K562 (cell line): ENCODE data around the gene TMBIM4. TPM values are rescaled to one million over a fixed set of nuclear protein-coding genes. Genes with fewer than 3 reads are reported as not detected.
A peak's percentile ranks its signal among the peaks of the same experiment; 100 is the strongest.

Experiments used
- BCL6 ChIP-seq: fragments of 250-450 bp; sonication (Bioruptor Pico); IDR thresholded peaks from 2 replicates; pipeline ENCODE4 v1.4.0; 2020
- FOXP1 ChIP-seq: sonication (generic); formaldehyde crosslinking; IDR thresholded peaks from 2 replicates; pipeline ENCODE4 v1.8.0; 2022; ENCODE audit warnings: mild to moderate bottlenecking, missing genetic modification reagents
- IRF1 ChIP-seq: sonication (generic); formaldehyde crosslinking; IDR thresholded peaks from 2 replicates; pipeline ENCODE4 v1.8.0; 2022; ENCODE audit warnings: missing genetic modification reagents, mild to moderate bottlenecking, borderline replicate concordance
- KHSRP ChIP-seq: fragments of 450-650 bp; IDR thresholded peaks from 2 replicates; pipeline ENCODE4 v1.6.1; 2017
- MAFK ChIP-seq: IDR thresholded peaks from 2 replicates; pipeline ENCODE4 v1.6.1; 2011; ENCODE audit warnings: low read length, improper control_type of control experiment
- PKNOX1 ChIP-seq: fragments of 450-650 bp; IDR thresholded peaks from 2 replicates; pipeline ENCODE4 v1.6.1; 2016
- PML ChIP-seq: IDR thresholded peaks from 2 replicates; pipeline ENCODE4 v1.6.1; 2012; ENCODE audit warnings: low read length, inconsistent platforms
- PPARD ChIP-seq: fragments of 250-450 bp; sonication (Bioruptor Pico); IDR thresholded peaks from 2 replicates; pipeline ENCODE4 v1.8.0; 2022; ENCODE audit warnings: inconsistent platforms, mild to moderate bottlenecking, moderate library complexity
- RBM14 ChIP-seq: fragments of 200-400 bp; formaldehyde crosslinking; IDR thresholded peaks from 2 replicates; pipeline ENCODE4 v1.6.1; 2018; ENCODE audit warnings: low read depth, mild to moderate bottlenecking, low read length, moderate library complexity, borderline replicate concordance; ENCODE audit not compliant: insufficient read depth
- RBM25 ChIP-seq: fragments of 200-400 bp; formaldehyde crosslinking; IDR thresholded peaks from 2 replicates; pipeline ENCODE4 v1.6.1; 2018; ENCODE audit warnings: low read length, low read depth, moderate library complexity; ENCODE audit not compliant: severe bottlenecking
- RCOR1 ChIP-seq, 2 experiments: IDR thresholded peaks; 2 replicates each; pipeline ENCODE4 v1.6.1; 2012; ENCODE audit warnings: low read depth in 2 of 2, low read length in 2 of 2, borderline replicate concordance in 1 of 2, improper control_type of control experiment in 1 of 2
- SNRNP70 ChIP-seq: fragments of 200-400 bp; formaldehyde crosslinking; optimal IDR thresholded peaks from 2 replicates; pipeline ENCODE3; 2017; ENCODE audit warnings: low read depth, low read length
- SUPT5H ChIP-seq: fragments of 450-650 bp; IDR thresholded peaks from 2 replicates; pipeline ENCODE4 v1.6.1; 2016
- ZBTB12 ChIP-seq: fragments of 250-450 bp; sonication (Bioruptor Pico); IDR thresholded peaks from 2 replicates; pipeline ENCODE4 v1.4.0; 2020
- ZBTB33 ChIP-seq: sonication (generic); formaldehyde crosslinking; IDR thresholded peaks from 2 replicates; pipeline ENCODE4 v1.8.1; 2023; ENCODE audit warnings: mild to moderate bottlenecking, missing genetic modification reagents
- ZNF24 ChIP-seq: fragments of 450-650 bp; IDR thresholded peaks from 2 replicates; pipeline ENCODE4 v1.6.1; 2016
- ZNF253 ChIP-seq: fragments of 250-450 bp; sonication (Bioruptor Pico); conservative IDR thresholded peaks from 2 replicates; pipeline ENCODE4 v1.6.1; 2021; ENCODE audit warnings: mild to moderate bottlenecking
- ZNF408 ChIP-seq: fragments of 250-450 bp; sonication (Bioruptor Pico); IDR thresholded peaks from 2 replicates; pipeline ENCODE4 v1.4.0; 2020; ENCODE audit warnings: low read depth, mild to moderate bottlenecking, moderate library complexity
- ZNF589 ChIP-seq: fragments of 200-800 bp; sonication (Bioruptor generic); IDR thresholded peaks from 2 replicates; pipeline ENCODE4 v1.6.1; 2016; ENCODE audit warnings: low read depth, missing genetic modification characterization, missing compliant biosample characterization
- ZNF639 ChIP-seq, 2 experiments: fragments of 200-800 bp in 1 of 2; sonication (Bioruptor generic) in 1 of 2; sonication (generic) in 1 of 2; formaldehyde crosslinking in 1 of 2; IDR thresholded peaks in 1 of 2; conservative IDR thresholded peaks in 1 of 2; 2 replicates each; pipeline versions ENCODE4 v1.5.0 to v1.6.1; 2016 to 2020; ENCODE audit warnings: missing compliant biosample characterization in 1 of 2, missing genetic modification characterization in 1 of 2, missing genetic modification reagents in 1 of 2
- ZNF79 ChIP-seq: fragments of 250-450 bp; sonication (Bioruptor Pico); IDR thresholded peaks from 2 replicates; pipeline ENCODE4 v1.4.0; 2020; ENCODE audit warnings: low read depth, mild to moderate bottlenecking, moderate library complexity
- polyA plus RNA-seq, 8 experiments: library from polyadenylated mRNA; depleted of rRNA in 4 of 8; stranded (reverse) in 5 of 8; unstranded in 3 of 8; fragments of >200 nt; fragmentation: Nextera tagmentation in 2 of 8; fragmentation: Illumina TruSeq in 1 of 8; extraction: Ambion mirVana in 2 of 8; extraction: Trizol in 1 of 8; gene quantifications; 2 replicates each; pipeline versions ENCODE4 v1.2.1 to v1.2.3, GENCODE V29; 2011 to 2014; ENCODE audit warnings: inconsistent platforms in 1 of 8, missing spikeins in 1 of 8
- total RNA-seq, 7 experiments: library from RNA; depleted of rRNA in 6 of 7; stranded (reverse); fragments of >200 nt in 6 of 7; fragmentation: Illumina TruSeq in 2 of 7; extraction: Trizol in 2 of 7; gene quantifications; 2 replicates each; pipeline versions ENCODE4 v1.2.1 to v1.2.3, GENCODE V29; 2011 to 2021; ENCODE audit warnings: low replicate concordance in 1 of 7

Gene TMBIM4
- total and polyA plus RNA-seq, 9 of the 15 experiments (the other 6 are each of a cell fraction or from before 2014, with no cell fraction given) = 18.6 to 272 (median 50.0) TPM

- TF ChIP-seq ZBTB12 (CRISPR knock-in tag) = no peak
- no peak for TF ChIP-seq RBM14
- TF ChIP-seq KHSRP = no peak
- TF ChIP-seq ZNF24 = no peak
- TF ChIP-seq PKNOX1 = 0 out of 2 replicates have a peak, but pooled peaks have one; percentile 23
- TF ChIP-seq MAFK = no peak
- no peak for TF ChIP-seq RBM25
- no peak for TF ChIP-seq PPARD
- TF ChIP-seq BCL6 (CRISPR knock-in tag) = no peak
- TF ChIP-seq SUPT5H = peak; percentile 89
- TF ChIP-seq ZBTB33 (CRISPR knock-in tag) = peak; percentile 9; the same call in 1 of the 2 replicates
- no peak for TF ChIP-seq IRF1 (CRISPR knock-in tag)
- peak; percentile 63; the same call in 1 of the 2 replicates for TF ChIP-seq FOXP1 (CRISPR knock-in tag)
- TF ChIP-seq ZNF79 (CRISPR knock-in tag) = no peak
- no peak; the same call in 1 of the 2 replicates for TF ChIP-seq PML
- TF ChIP-seq RCOR1 (IDR thresholded peaks at IDR 0.05; ENCODE audit: borderline replicate concordance in 1 of 2, low read depth in 2 of 2, low read length in 2 of 2) = no peak; a peak in 1 of 4 replicates
- TF ChIP-seq ZNF639 (CRISPR knock-in tag; conservative IDR thresholded peaks at IDR 0.05 in 1 of 2, IDR thresholded peaks at IDR 0.05 in 1 of 2) = peak in 1 of 2 experiments; percentile 0; a peak in 2 of 4 replicates
- TF ChIP-seq SNRNP70 = no peak
- no peak for TF ChIP-seq ZNF589 (CRISPR knock-in tag)
- no peak for TF ChIP-seq ZNF408
- TF ChIP-seq ZNF253 (CRISPR knock-in tag) = no peak
Observed at GRCh38 chr12:66130267-66131066, 39.3 kb downstream of the TMBIM4 start, which contains the start of gene LLPH (continued).
